Measurements from ENCODE around the gene C20orf144.

C20orf144 gene

GRCh38 chr20:33676652-33677645 lies 14.8 kb downstream of the C20orf144 start:
- DNase-seq (ENCODE audit: low read depth) = no peak

GRCh38 chr20:33677991-33678702 lies 16.0 kb downstream of the C20orf144 start:
- no peak for DNase-seq (ENCODE audit: low read depth)

GRCh38 chr20:33679758-33680485 lies 17.8 kb downstream of the C20orf144 start:
- DNase-seq (ENCODE audit: low read depth) = no peak

- peak; percentile 59 for DNase-seq (ENCODE audit: low read depth)
Measured at GRCh38 chr20:33680686-33681085, 18.6 kb downstream of the C20orf144 start.

- no peak for DNase-seq (ENCODE audit: low read depth)
Measured at GRCh38 chr20:33681288-33681687, 19.2 kb downstream of the C20orf144 start.

GRCh38 chr20:33681728-33682353 lies 19.7 kb downstream of the C20orf144 start:
- DNase-seq (ENCODE audit: low read depth) = no peak

GRCh38 chr20:33684533-33685327 lies 22.6 kb downstream of the C20orf144 start:
- peak; percentile 14 for DNase-seq (ENCODE audit: low read depth)

GRCh38 chr20:33685328-33686099 lies 23.4 kb downstream of the C20orf144 start:
- peak; percentile 39 for DNase-seq (ENCODE audit: low read depth)

GRCh38 chr20:33686100-33686983 lies 24.2 kb downstream of the C20orf144 start, which contains the start of gene E2F1:
Gene E2F1 (minus strand): TSS chr20:33686385. CDS start chr20:33686264, 121 bp downstream.
- peak; percentile 94 for DNase-seq (ENCODE audit: low read depth)

GRCh38 chr20:33686984-33687366 lies 24.8 kb downstream of the C20orf144 start:
- no peak for DNase-seq (ENCODE audit: low read depth)

GRCh38 chr20:33687370-33687915 lies 25.3 kb downstream of the C20orf144 start:
- DNase-seq (ENCODE audit: low read depth) = peak; percentile 23

- no peak for DNase-seq (ENCODE audit: low read depth)
Measured at GRCh38 chr20:33687993-33688937, 26.1 kb downstream of the C20orf144 start.

GRCh38 chr20:33688938-33689424 lies 26.9 kb downstream of the C20orf144 start:
- DNase-seq (ENCODE audit: low read depth) = no peak

- no peak for DNase-seq (ENCODE audit: low read depth)
Measured at GRCh38 chr20:33689493-33689892, 27.4 kb downstream of the C20orf144 start.

GRCh38 chr20:33689973-33690372 lies 27.8 kb downstream of the C20orf144 start:
- peak; percentile 48 for DNase-seq (ENCODE audit: low read depth)

GRCh38 chr20:33693289-33693688 lies 31.2 kb downstream of the C20orf144 start:
- no peak for DNase-seq (ENCODE audit: low read depth)

Data from EH (cell line).